Endodermal cell (in vitro differentiated cells): Measurements from ENCODE around the gene MAML2. TPM values are rescaled to one million over a fixed set of nuclear protein-coding genes. Genes with fewer than 3 reads are reported as not detected.

Source experiments
- DNase-seq: peaks from one replicate; pipeline ENCODE4 v3.0.0-alpha.2; 2017
- H3K27ac ChIP-seq: 2 replicates; pipeline ENCODE4 v1.5.1; 2013; ENCODE audit warnings: mild to moderate bottlenecking, low read depth, low read length, moderate library complexity
- H3K27me3 ChIP-seq: 2 replicates; pipeline ENCODE4 v1.6.1; 2013; ENCODE audit warnings: mild to moderate bottlenecking, low read length, moderate library complexity; ENCODE audit not compliant: insufficient read depth, control insufficient read depth, poor library complexity, severe bottlenecking
- H3K36me3 ChIP-seq: 2 replicates; pipeline ENCODE4 v1.7.0; 2013; ENCODE audit warnings: mild to moderate bottlenecking, low read length, moderate library complexity; ENCODE audit not compliant: control insufficient read depth, insufficient read depth
- H3K4me1 ChIP-seq: one replicate; pipeline ENCODE4 v1.7.0; 2013; ENCODE audit warnings: low read length; ENCODE audit not compliant: control insufficient read depth, insufficient read depth
- H3K4me3 ChIP-seq: 2 replicates; pipeline ENCODE4 v1.5.1; 2013; ENCODE audit warnings: mild to moderate bottlenecking, low read length, moderate library complexity
- H3K9ac ChIP-seq: 2 replicates; pipeline ENCODE4 v1.6.1; 2013; ENCODE audit warnings: mild to moderate bottlenecking, low read length, moderate library complexity; ENCODE audit not compliant: poor library complexity, severe bottlenecking; ENCODE audit errors: extremely low read depth
- H3K9me3 ChIP-seq: 2 replicates; pipeline ENCODE4 v1.6.1; 2013; ENCODE audit warnings: mild to moderate bottlenecking, low read length, moderate library complexity; ENCODE audit not compliant: control insufficient read depth
- H3K27ac Mint-ChIP-seq: 2 replicates; pipeline ENCODE4 v1.8.0; 2020; ENCODE audit warnings: mixed read lengths
- H3K27me3 Mint-ChIP-seq: 2 replicates; pipeline ENCODE4 v1.8.0; 2021; ENCODE audit warnings: mild to moderate bottlenecking, mixed read lengths; ENCODE audit not compliant: insufficient read depth
- H3K36me3 Mint-ChIP-seq: 2 replicates; pipeline ENCODE4 v1.8.0; 2020; ENCODE audit warnings: low read depth, mixed read lengths
- H3K4me1 Mint-ChIP-seq: 2 replicates; pipeline ENCODE4 v1.8.0; 2020; ENCODE audit warnings: mixed read lengths
- H3K4me3 Mint-ChIP-seq: 2 replicates; pipeline ENCODE4 v1.8.0; 2020; ENCODE audit warnings: mild to moderate bottlenecking, moderate library complexity, mixed read lengths
- H3K9me3 Mint-ChIP-seq: 2 replicates; pipeline ENCODE4 v1.8.0; 2020; ENCODE audit warnings: mild to moderate bottlenecking, mixed read lengths
- WGBS, 2 experiments: methylation state at CpG; one replicate each; pipeline versions ENCODE4 v1.1.5 to v1.1.7; 2013; ENCODE audit warnings: missing lambda C conversion rate in 2 of 2, mixed read lengths in 1 of 2; ENCODE audit not compliant: insufficient coverage in 1 of 2, insufficient read length in 1 of 2; 5-methylcytosine and 5-hydroxymethylcytosine counted together
- total RNA-seq, 2 donors: library from RNA; stranded (reverse); fragmentation: NEBNext Ultra II Directional in 1 of 2; extraction: Animal tissue kit (Norgen Biotek cat#: 25700) in 1 of 2; gene quantifications; 2 replicates in 1 of 2; 3 replicates in 1 of 2; pipeline ENCODE4 v1.2.1, GENCODE V29; 2021
- TF ChIP-seq, protein P1 (sequence below): fragments of 200-600 bp; sonication (generic); conservative IDR thresholded peaks from 2 replicates; pipeline ENCODE4 v1.5.0; 2021; ENCODE audit warnings: antibody characterized with exemption, mild to moderate bottlenecking

Gene MAML2
- total RNA-seq, 2 donors from 2014 or later, result 6.6 to 8.0 TPM

DNA sequence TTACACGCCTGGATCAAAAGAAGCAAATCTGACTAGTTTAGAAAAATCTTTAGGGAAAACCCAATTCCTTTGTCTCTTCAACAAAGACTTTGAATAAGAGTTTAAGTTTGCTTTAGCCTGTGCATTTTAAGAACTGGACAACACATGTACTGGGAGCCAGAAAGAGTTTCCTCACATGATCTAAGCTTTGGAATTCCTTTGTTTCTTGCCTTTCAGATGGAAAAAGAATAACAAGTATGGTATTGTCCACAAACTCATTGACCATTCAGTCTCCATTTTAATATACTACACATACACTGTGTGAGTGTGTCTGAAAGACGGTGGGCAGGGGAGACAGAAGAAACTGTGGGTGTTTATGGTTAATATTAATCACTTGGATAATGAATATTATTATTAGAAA is 205.6 kb downstream of the MAML2 start:
- TF ChIP-seq, protein P1, sequence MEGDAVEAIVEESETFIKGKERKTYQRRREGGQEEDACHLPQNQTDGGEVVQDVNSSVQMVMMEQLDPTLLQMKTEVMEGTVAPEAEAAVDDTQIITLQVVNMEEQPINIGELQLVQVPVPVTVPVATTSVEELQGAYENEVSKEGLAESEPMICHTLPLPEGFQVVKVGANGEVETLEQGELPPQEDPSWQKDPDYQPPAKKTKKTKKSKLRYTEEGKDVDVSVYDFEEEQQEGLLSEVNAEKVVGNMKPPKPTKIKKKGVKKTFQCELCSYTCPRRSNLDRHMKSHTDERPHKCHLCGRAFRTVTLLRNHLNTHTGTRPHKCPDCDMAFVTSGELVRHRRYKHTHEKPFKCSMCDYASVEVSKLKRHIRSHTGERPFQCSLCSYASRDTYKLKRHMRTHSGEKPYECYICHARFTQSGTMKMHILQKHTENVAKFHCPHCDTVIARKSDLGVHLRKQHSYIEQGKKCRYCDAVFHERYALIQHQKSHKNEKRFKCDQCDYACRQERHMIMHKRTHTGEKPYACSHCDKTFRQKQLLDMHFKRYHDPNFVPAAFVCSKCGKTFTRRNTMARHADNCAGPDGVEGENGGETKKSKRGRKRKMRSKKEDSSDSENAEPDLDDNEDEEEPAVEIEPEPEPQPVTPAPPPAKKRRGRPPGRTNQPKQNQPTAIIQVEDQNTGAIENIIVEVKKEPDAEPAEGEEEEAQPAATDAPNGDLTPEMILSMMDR, result no peak
- no peaks in the 10 kb centered on the region for H3K9me3 ChIP-seq
- peaks cover 23% of the 10 kb centered on the region for H3K4me1 Mint-ChIP-seq
- no peaks in the 10 kb centered on the region for H3K36me3 ChIP-seq
- no peaks in the 10 kb centered on the region for H3K27me3 ChIP-seq
- no peaks in the 10 kb centered on the region for H3K36me3 Mint-ChIP-seq
- H3K27me3 Mint-ChIP-seq, result no peaks in the 10 kb centered on the region
- H3K4me3 Mint-ChIP-seq, result no peak overlapping the region
- H3K9me3 Mint-ChIP-seq, result no peaks in the 10 kb centered on the region
- H3K27ac ChIP-seq, result peak overlapping the region; percentile 93
- no peak overlapping the region for H3K9ac ChIP-seq
- no peak overlapping the region for H3K4me3 ChIP-seq
- DNase-seq, result no peak
- 86% methylated on average over 1 of the region's 2 CpGs; no CpG with 5 or more reads in 1 of the 2 experiments for WGBS, 2 experiments
- peaks cover 5% of the 10 kb centered on the region for H3K4me1 ChIP-seq
- peak overlapping the region; percentile 62 for H3K27ac Mint-ChIP-seq

DNA sequence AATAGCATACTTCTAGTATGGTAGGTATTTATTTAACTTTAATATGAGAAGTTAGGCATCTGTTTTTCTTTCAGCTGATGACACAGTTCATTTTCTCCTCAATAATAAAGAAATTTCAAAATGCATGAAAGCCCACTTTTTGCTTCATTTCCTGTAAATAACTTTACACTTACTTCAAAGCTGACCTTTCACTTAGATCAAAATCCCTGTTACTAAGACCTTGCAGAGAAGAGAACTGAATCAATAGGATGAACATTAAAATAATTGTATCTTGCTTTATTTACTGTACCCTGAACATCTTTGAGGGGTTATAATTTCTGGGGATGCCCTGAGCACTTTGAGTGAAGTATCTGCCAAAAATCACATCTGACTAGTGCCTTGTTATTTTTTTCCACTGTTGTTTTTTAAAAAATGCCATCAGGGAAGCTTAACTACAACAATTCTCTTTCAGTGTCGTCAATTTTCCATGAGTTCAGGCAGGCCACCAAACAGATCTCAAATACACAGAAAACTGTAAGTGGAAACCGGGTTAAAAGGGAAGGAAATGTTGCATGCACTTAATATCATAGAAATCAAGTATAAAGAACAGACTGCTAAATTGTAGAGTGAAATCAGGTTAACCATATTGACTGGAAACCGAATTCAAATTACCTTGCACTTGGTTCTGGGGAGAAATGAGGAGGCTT is 206.2 kb downstream of the MAML2 start:
- TF ChIP-seq, protein P1, result no peak
- Mint-ChIP-seq H3K4me3 (no peak overlapping the region), H3K4me1 (peaks cover 23% of the 10 kb centered on the region)

DNA sequence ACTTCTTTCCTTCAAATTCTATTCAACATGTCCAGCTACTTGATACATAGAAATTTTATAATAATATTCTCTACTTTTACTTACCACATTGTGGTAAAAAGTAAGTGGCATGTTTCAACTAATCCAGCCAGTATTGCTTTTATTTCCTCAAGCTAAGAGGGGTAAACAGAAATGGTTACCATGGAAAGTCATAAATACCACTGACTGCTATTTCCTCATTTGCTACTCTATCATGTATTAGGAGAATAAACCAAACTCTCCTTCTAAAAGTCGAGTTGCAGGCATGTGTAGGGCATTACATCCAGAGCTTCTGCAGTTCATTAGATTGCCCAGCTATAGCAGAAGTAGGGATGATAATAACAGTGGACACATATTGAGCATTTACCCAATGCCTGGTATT is 208.4 kb downstream of the MAML2 start:
- H3K36me3 Mint-ChIP-seq, result no peaks in the 10 kb centered on the region
- DNase-seq, result no peak
- H3K27me3 ChIP-seq, result no peaks in the 10 kb centered on the region
- WGBS, 2 experiments, result 57 to 95% methylated on average over 1 of the region's 1 CpG
- TF ChIP-seq, protein P1, result no peak
- H3K9me3 ChIP-seq, result no peaks in the 10 kb centered on the region
- no peak overlapping the region for H3K27ac Mint-ChIP-seq
- H3K4me1 Mint-ChIP-seq, result peaks cover 23% of the 10 kb centered on the region
- H3K36me3 ChIP-seq, result no peaks in the 10 kb centered on the region
- no peaks in the 10 kb centered on the region for H3K9me3 Mint-ChIP-seq
- no peak overlapping the region for H3K4me3 Mint-ChIP-seq
- H3K4me3 ChIP-seq, result no peak overlapping the region
- H3K9ac ChIP-seq, result no peak overlapping the region
- no peaks in the 10 kb centered on the region for H3K27me3 Mint-ChIP-seq
- H3K4me1 ChIP-seq, result peaks cover 5% of the 10 kb centered on the region
- no peak overlapping the region for H3K27ac ChIP-seq

More for the DNA sequence above, 206.2 kb downstream of the MAML2 start:
- WGBS, 2 experiments, result 84% methylated on average over 3 of the region's 3 CpGs; no CpG with 5 or more reads in 1 of the 2 experiments
- Histone ChIP-seq H3K9me3 (no peaks in the 10 kb centered on the region), H3K27ac (peak overlapping the region; percentile 93), H3K9ac (no peak overlapping the region), H3K27me3 (no peaks in the 10 kb centered on the region), H3K4me3 (no peak overlapping the region), H3K36me3 (no peaks in the 10 kb centered on the region), H3K4me1 (peaks cover 5% of the 10 kb centered on the region)
- no peak for DNase-seq
- no peaks in the 10 kb centered on the region for H3K27me3 Mint-ChIP-seq
- no peaks in the 10 kb centered on the region for H3K36me3 Mint-ChIP-seq
- peak overlapping the region; percentile 62 for H3K27ac Mint-ChIP-seq
- H3K9me3 Mint-ChIP-seq, result no peaks in the 10 kb centered on the region
